MG63 (cell line): ENCODE data around the gene RAX. TPM values are rescaled to one million over a fixed set of nuclear protein-coding genes. Genes with fewer than 3 reads are reported as not detected.
"Not testable (repeated sequence)": the region's sequence is repeated elsewhere in the genome, so short reads cannot be mapped to it uniquely, and the experiment has no call there.

Source experiments
- DNase-seq: peaks from one replicate; pipeline ENCODE4 v3.0.0-alpha.2; 2020
- H3K27me3 ChIP-seq: fragments of 250-450 bp; sonication (Bioruptor Pico); 2 replicates; pipeline ENCODE4 v1.5.1; 2020; ENCODE audit warnings: mild to moderate bottlenecking, moderate library complexity
- H3K36me3 ChIP-seq: fragments of 250-450 bp; sonication (Bioruptor Pico); 2 replicates; pipeline ENCODE4 v1.5.1; 2020; ENCODE audit warnings: mild to moderate bottlenecking, moderate library complexity
- H3K4me3 ChIP-seq: fragments of 250-450 bp; sonication (Bioruptor Pico); 2 replicates; pipeline ENCODE4 v1.5.1; 2020; ENCODE audit warnings: mild to moderate bottlenecking, moderate library complexity
- H3K9me3 ChIP-seq: fragments of 250-450 bp; sonication (Bioruptor Pico); 2 replicates; pipeline ENCODE4 v1.5.1; 2020; ENCODE audit warnings: mild to moderate bottlenecking, moderate library complexity
- total RNA-seq: library from RNA; depleted of rRNA; stranded (reverse); fragments of >200 nt; shearing (Covaris generic); gene quantifications from 2 replicates; pipeline ENCODE4 v1.2.3, GENCODE V29; 2014; ENCODE audit warnings: low replicate concordance

Gene RAX
- total RNA-seq, 1 experiment from 2014 or later = not detected

DNA sequence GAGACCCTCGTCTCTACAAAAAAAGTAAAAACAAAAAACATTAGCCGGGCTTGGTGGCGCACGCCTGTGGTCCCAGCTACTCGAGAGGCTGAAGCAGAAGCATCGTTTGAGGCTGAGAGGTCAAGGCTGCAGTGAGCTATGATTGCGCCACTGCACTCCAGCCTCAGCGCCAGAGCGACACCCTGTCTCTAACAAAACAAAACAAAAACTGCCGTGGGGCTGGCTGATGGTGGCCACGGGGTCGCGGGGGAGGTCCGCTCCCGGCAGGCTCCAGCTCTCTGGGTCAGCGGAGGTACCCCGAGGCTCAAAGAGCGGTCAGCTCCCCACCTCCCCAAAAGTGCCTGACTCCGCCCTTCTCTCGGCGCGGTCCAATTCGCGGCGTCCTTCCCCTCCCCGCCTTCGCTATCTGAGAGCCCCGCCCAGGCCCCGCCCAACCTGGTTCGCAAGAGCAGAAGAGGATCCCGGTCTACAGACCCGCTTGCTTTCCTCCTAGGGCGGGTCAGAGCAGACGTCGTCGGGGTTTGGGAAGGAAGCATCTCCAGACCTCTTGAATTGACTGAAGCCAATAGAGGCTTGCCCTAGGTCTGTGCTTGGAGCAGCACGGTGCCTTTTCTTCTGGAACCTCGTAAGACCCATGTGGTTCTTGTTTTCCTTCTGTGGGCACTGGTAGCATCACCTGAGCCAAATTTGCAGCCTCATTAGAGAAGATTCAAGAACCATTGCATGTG lies 7.8 kb downstream of the RAX start:
- no peaks in the 10 kb centered on the region for H3K36me3 ChIP-seq
- H3K9me3 ChIP-seq = no peaks in the 10 kb centered on the region
- H3K27me3 ChIP-seq = peaks cover 76% of the 10 kb centered on the region
- H3K4me3 ChIP-seq = peak overlapping the region; percentile 49
- peak; percentile 65 for DNase-seq

DNA sequence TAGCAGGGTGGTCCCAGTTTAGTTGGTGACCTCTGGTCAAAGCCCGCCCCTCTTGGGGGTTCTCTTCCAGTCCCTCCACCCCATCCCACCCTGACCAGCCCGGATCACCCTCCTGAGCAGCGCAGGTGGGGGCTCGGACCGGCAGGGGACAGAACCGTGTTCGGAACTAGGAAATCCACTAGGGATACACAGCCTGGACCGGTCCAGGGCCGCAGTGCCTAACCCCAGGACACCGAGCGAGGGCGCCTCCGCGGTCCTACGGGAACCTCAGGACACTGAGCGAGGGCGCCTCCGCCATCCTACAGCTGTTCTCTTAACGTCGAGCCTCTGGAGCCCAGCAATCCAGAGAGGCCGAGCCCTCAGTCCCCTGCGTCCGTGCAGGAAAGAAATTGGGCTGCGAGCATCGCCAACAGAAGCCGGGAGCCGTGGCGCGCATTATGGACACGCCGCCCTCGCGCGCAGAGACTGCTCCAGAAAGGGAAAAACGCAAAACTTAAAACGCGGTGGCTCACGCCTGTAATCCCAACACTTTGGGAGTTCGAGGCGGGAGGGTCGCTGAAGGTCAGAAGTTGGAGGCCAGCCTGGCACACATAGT lies 8.5 kb downstream of the RAX start:
- no peaks in the 10 kb centered on the region for H3K9me3 ChIP-seq
- peak overlapping the region; percentile 49 for H3K4me3 ChIP-seq
- H3K27me3 ChIP-seq = peaks cover 69% of the 10 kb centered on the region
- DNase-seq = no peak
- no peaks in the 10 kb centered on the region for H3K36me3 ChIP-seq

DNA sequence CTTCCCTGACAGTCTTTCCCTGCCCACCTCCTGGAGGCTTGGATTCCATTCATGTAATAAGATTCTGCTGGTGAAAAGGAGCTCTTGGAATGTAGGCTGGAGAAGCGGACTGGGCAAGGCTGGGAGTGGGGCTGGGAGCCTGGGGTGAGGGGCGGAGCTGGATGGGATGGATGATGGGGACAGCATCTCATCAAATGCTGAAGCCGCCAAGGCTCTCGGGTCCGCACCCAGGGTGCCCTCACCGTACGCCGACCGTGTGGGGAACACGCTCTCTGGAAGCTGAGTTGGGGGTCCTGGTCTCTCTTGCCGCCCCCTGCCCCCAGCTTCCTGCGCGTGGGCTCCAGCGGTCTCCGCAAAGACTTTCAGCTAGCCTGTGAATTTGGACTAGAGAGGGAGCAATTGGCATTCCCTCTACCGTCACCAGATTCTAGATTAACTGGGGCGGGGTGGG lies 9.1 kb downstream of the RAX start:
- no peak for DNase-seq
- Histone ChIP-seq H3K27me3 (peaks cover 64% of the 10 kb centered on the region), H3K36me3 (no peaks in the 10 kb centered on the region)

GRCh38 chr18:59263661-59264060 lies 9.6 kb downstream of the RAX start:
- no peaks in the 10 kb centered on the region for H3K9me3 ChIP-seq
- no peak for DNase-seq
- no peaks in the 10 kb centered on the region for H3K36me3 ChIP-seq
- no peak overlapping the region for H3K4me3 ChIP-seq
- peaks cover 61% of the 10 kb centered on the region for H3K27me3 ChIP-seq

More for the DNA sequence above, 9.1 kb downstream of the RAX start:
- H3K4me3 ChIP-seq = no peak overlapping the region
- no peaks in the 10 kb centered on the region for H3K9me3 ChIP-seq

DNA sequence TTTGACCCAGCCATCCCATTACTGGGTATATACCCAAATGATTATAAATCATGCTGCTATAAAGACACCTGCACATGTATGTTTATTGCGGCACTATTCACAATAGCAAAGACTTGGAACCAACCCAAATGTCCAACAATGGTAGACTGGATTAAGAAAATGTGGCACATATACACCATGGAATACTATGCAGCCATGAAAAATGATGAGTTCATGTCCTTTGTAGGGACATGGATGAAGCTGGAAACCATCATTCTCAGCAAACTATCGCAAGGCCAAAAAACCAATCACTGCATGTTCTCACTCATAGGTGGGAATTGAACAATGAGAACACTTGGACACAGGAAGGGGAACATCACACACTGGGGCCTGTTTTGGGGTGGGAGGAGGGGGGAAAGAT lies 11.0 kb downstream of the RAX start:
- not testable (repeated sequence) for H3K9me3 ChIP-seq, H3K4me3 ChIP-seq, DNase-seq, H3K36me3 ChIP-seq
- peaks cover 51% of the 10 kb centered on the region for H3K27me3 ChIP-seq

DNA sequence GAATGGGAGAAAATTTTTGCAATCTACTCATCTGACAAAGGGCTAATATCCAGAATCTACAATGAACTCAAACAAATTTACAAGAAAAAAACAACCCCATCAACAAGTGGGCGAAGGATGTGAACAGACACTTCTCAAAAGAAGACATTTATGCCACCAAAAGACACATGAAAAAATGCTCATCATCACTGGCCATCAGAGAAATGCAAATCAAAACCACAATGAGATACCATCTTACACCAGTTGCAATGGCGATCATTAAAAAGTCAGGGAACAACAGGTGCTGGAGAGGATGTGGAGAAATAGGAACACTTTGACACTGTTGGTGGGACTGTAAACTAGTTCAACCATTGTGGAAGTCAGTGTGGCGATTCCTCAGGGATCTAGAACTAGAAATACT lies 11.4 kb downstream of the RAX start:
- H3K27me3 ChIP-seq = peaks cover 47% of the 10 kb centered on the region
- not testable (repeated sequence) for H3K36me3 ChIP-seq, H3K9me3 ChIP-seq, DNase-seq, H3K4me3 ChIP-seq

- not testable (repeated sequence) for H3K4me3 ChIP-seq
Observed at GRCh38 chr18:59255491-59255890, 17.8 kb downstream of the RAX start.

DNA sequence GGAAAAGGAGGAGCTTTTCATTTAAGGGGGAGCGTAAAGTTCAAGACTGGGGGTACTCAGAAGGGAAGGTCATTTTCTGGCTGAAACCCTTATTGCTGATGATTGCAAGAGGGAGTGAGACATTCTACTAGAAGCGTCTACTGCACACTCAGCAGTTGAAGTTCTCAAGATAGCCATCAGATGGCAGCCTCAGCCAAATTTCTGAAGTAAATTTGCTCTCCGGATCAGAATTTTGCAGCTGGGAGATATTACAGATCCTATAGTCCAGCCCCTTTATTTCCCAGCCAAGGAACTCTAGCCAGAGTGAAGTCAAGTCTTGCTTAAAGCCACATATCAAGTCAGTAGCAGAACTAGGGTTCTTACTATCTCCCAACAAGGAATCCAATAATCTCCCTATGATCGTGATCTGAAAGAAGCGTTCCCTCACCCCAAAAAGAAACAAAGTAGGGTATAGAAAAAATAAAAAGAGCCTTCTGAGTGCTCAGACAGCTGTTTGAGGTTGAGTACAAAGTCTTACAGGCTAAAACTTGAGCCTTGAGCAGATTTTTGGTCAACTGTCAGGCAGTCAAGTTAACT lies 24.0 kb downstream of the RAX start:
- H3K9me3 ChIP-seq = no peaks in the 10 kb centered on the region
- peaks cover 19% of the 10 kb centered on the region for H3K27me3 ChIP-seq
- peak; percentile 32 for DNase-seq

More at GRCh38 chr18:59255491-59255890, 17.8 kb downstream of the RAX start:
- H3K27me3 ChIP-seq, DNase-seq, H3K9me3 ChIP-seq, H3K36me3 ChIP-seq: not testable (repeated sequence)

DNA sequence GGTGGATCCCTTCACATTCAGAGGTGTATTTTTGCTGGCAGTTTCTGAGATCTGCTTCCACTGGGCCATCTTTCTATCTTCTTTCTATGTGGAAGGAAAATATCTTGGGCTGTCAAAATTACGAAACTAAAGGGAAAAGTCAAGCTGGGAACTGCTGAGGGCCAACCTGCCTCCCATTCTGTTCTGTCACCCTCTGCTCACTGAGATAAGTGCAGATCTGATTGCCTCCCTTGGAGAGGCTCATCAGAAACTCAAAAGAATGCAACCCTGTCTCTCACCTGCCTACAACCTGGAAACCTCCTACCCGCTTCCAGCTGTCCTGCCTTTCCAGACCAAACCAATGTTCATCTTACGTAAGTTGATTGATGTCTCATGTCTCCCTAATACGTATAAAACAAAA lies 26.5 kb downstream of the RAX start:
- H3K27me3 ChIP-seq = peaks cover 19% of the 10 kb centered on the region
- H3K36me3 ChIP-seq = no peaks in the 10 kb centered on the region
- DNase-seq = no peak
- H3K9me3 ChIP-seq = no peaks in the 10 kb centered on the region
- no peak overlapping the region for H3K4me3 ChIP-seq

More for the DNA sequence above, 24.0 kb downstream of the RAX start:
- Histone ChIP-seq H3K36me3 (no peaks in the 10 kb centered on the region), H3K4me3 (no peak overlapping the region)

DNA sequence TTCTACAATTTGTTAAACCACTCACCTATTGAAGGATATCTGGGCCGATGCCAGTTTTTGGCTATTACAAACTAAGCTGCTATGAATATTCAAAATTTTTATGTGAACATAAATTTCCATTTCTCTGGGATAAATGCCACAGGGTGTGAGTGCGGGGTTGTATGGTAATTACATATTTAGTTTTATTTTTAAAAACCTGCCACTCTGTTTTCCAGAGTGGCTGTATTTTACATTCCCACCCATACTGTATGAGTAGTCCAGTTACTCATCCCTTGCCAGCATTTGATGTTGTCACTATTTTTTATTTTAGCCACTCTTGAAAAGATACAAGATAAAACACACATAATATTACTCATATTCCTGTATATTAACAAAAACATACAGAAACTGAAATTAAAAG lies 30.3 kb downstream of the RAX start:
- Histone ChIP-seq H3K9me3 (no peaks in the 10 kb centered on the region), H3K4me3 (no peak overlapping the region), H3K27me3 (peaks cover 19% of the 10 kb centered on the region), H3K36me3 (no peaks in the 10 kb centered on the region)
- DNase-seq = no peak

GRCh38 chr18:59239642-59240041 lies 33.6 kb downstream of the RAX start:
- H3K36me3 ChIP-seq = no peaks in the 10 kb centered on the region
- no peaks in the 10 kb centered on the region for H3K9me3 ChIP-seq
- DNase-seq = no peak
- H3K27me3 ChIP-seq = no peaks in the 10 kb centered on the region
- no peak overlapping the region for H3K4me3 ChIP-seq

GRCh38 chr18:59238385-59238784 lies 34.9 kb downstream of the RAX start:
- H3K36me3 ChIP-seq = no peaks in the 10 kb centered on the region
- H3K9me3 ChIP-seq = no peaks in the 10 kb centered on the region
- H3K4me3 ChIP-seq = no peak overlapping the region
- DNase-seq = no peak
- H3K27me3 ChIP-seq = no peaks in the 10 kb centered on the region

DNA sequence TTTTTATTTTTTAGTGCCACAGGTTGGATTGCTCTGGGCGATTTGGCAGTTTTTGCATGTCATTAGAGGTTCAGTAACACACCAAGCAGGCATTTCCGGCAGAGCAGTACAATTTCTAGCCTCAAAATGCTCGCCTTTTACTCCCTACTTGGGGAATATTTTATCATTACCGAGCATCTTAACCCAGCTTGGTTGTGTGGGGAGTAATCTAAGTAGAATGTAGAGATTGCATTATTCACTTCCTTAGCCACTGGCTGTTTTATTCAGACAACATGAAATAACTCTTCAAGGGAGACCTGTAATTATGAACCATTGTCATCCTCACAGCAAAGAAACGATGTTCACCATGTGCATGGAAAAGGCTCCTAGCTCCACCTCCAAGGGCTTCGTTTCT lies 40.2 kb downstream of the RAX start:
- no peak overlapping the region for H3K4me3 ChIP-seq
- H3K9me3 ChIP-seq = no peaks in the 10 kb centered on the region
- H3K36me3 ChIP-seq = no peaks in the 10 kb centered on the region
- DNase-seq = no peak
- H3K27me3 ChIP-seq = no peaks in the 10 kb centered on the region

DNA sequence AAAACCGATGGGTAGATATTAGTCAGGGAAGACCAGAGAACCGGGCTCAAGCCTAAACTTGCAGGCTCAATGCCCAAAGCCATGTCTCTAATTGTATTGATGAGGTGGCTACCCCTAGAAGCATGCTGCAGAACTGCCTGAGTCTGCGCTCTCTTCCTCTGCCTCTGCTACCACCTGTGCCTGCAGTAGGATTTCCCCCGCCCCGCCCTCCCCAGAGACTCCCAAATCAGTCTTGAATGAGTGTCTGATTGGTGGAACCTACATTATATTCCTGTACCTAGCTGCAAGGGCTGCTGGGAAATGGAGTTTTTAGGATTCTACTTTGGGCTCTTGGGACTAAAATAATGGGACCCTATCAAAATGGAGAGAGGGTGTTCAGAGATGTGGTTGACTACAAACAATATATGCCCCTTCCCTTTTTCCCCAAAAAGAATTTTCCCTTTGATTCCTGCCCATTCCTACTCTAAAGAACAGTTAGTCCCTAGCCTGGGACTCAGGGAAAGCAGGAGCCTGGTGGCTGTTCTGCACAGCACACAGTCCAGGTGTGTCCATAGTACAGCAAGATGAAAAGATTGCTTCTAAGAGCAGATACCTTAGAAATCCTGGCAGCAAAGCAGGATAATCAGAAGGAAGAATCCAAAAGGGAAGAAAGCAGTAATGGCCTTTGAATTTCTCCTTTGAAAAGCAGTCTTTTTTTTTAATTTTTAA lies 40.8 kb downstream of the RAX start:
- no peak overlapping the region for H3K4me3 ChIP-seq
- H3K9me3 ChIP-seq = no peaks in the 10 kb centered on the region
- H3K27me3 ChIP-seq = peaks cover 2% of the 10 kb centered on the region; the same call in 1 of the 2 replicates
- no peaks in the 10 kb centered on the region for H3K36me3 ChIP-seq
- DNase-seq = no peak

GRCh38 chr18:59231877-59232276 lies 41.4 kb downstream of the RAX start:
- Histone ChIP-seq H3K4me3 (no peak overlapping the region), H3K27me3 (peaks cover 5% of the 10 kb centered on the region; the same call in 1 of the 2 replicates), H3K9me3 (no peaks in the 10 kb centered on the region), H3K36me3 (no peaks in the 10 kb centered on the region)
- DNase-seq = no peak

DNA sequence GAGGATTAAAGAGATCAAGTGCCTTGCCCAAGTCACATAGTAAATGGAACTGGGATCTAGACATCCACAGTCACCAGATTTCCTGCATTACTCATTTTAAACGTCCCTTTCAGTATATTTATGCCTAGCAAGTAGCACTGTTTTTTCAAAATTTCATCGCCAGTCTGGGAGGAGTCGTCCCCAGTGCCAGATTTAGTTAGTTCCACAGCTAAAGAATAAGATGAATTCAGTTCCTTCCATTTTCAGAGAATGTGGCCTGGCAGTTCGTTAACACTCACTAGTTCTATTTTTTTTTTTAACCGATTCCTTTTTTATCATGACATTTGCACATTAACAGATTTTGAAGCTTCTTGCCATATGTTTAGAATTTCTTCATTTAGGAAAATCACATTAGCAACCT lies 42.1 kb downstream of the RAX start:
- DNase-seq = no peak
- peaks cover 7% of the 10 kb centered on the region for H3K27me3 ChIP-seq
- no peaks in the 10 kb centered on the region for H3K9me3 ChIP-seq
- no peaks in the 10 kb centered on the region for H3K36me3 ChIP-seq
- no peak overlapping the region for H3K4me3 ChIP-seq

- no peak for DNase-seq
- H3K36me3 ChIP-seq = no peaks in the 10 kb centered on the region
- no peaks in the 10 kb centered on the region for H3K9me3 ChIP-seq
- peaks cover 14% of the 10 kb centered on the region for H3K27me3 ChIP-seq
- no peak overlapping the region for H3K4me3 ChIP-seq
Observed at GRCh38 chr18:59229701-59230443, 43.4 kb downstream of the RAX start.
